Astrocyte (in vitro differentiated cells and primary cell): Measurements from ENCODE around the gene VPS26C.

ENCODE experiments used
- EZH2 ChIP-seq: IDR thresholded peaks from 2 replicates; pipeline ENCODE4 v1.6.1; 2012; ENCODE audit warnings: mild to moderate bottlenecking, low read length, inconsistent platforms; ENCODE audit not compliant: insufficient read depth
- TF ChIP-seq, protein P1 (sequence below): IDR thresholded peaks from 2 replicates; pipeline ENCODE4 v1.5.1; 2011; ENCODE audit warnings: low read depth, mild to moderate bottlenecking, inconsistent platforms, low read length, moderate library complexity; ENCODE audit not compliant: insufficient read depth

DNA sequence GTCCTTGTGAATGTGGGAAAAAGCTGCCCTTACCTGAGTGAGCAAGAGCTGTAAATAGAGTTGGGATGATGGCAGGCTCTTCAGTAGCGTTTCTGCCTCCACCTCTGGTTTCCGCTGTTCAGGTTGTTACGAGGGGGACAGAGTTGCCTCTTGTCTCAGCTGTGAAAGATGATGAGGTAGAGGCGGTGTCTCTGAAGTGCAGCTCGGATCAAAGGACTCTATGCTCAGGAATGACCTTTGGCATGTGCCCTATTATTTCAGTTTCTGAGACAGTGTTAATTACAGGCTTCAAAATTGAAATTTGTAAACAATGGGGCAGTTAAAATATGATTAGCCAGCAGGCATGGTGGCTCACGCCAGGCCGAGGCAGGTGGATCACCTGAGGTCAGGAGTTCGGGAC is 70.3 kb downstream of the VPS26C start:
- TF ChIP-seq, protein P1, sequence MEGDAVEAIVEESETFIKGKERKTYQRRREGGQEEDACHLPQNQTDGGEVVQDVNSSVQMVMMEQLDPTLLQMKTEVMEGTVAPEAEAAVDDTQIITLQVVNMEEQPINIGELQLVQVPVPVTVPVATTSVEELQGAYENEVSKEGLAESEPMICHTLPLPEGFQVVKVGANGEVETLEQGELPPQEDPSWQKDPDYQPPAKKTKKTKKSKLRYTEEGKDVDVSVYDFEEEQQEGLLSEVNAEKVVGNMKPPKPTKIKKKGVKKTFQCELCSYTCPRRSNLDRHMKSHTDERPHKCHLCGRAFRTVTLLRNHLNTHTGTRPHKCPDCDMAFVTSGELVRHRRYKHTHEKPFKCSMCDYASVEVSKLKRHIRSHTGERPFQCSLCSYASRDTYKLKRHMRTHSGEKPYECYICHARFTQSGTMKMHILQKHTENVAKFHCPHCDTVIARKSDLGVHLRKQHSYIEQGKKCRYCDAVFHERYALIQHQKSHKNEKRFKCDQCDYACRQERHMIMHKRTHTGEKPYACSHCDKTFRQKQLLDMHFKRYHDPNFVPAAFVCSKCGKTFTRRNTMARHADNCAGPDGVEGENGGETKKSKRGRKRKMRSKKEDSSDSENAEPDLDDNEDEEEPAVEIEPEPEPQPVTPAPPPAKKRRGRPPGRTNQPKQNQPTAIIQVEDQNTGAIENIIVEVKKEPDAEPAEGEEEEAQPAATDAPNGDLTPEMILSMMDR, result no peak
- TF ChIP-seq EZH2, result no peak
